Keratinocyte (primary cell): ENCODE results near the gene TFAP2B. TPM values are rescaled to one million over a fixed set of nuclear protein-coding genes. Genes with fewer than 3 reads are reported as not detected.

Experiments
- DNase-seq: peaks from one replicate; pipeline ENCODE4 v3.0.0-alpha.2; 2011; ENCODE audit warnings: low read depth, missing footprints, low spot score
- FAIRE-seq: peaks from 2 replicates; lab custom pipeline; 2011; peaks lifted over from hg19 to GRCh38; lab: Jason Lieb, UNC
- H2AFZ ChIP-seq: 2 replicates; pipeline ENCODE4 v1.6.0; 2012; ENCODE audit warnings: low read length, control low read depth, inconsistent platforms; ENCODE audit not compliant: control insufficient read depth
- H3K27ac ChIP-seq: 2 replicates; pipeline ENCODE4 v1.5.1; 2011; ENCODE audit warnings: low read length; ENCODE audit not compliant: control insufficient read depth, insufficient read depth
- H3K27me3 ChIP-seq: 3 replicates; pipeline ENCODE4 v1.6.0; 2011; ENCODE audit warnings: low read length; ENCODE audit not compliant: control insufficient read depth, insufficient read depth; ENCODE audit errors: extremely low read depth
- H3K36me3 ChIP-seq, 2 experiments: 2 replicates in 1 of 2; 3 replicates in 1 of 2; pipeline ENCODE4 v1.5.1; 2011; ENCODE audit warnings: low read length in 2 of 2, mild to moderate bottlenecking in 1 of 2; ENCODE audit not compliant: control insufficient read depth in 2 of 2, insufficient read depth in 2 of 2; ENCODE audit errors: extremely low read depth in 1 of 2
- H3K4me1 ChIP-seq: 3 replicates; pipeline ENCODE4 v1.5.1; 2011; ENCODE audit warnings: low read length; ENCODE audit not compliant: control insufficient read depth, insufficient read depth; ENCODE audit errors: extremely low read depth
- H3K4me2 ChIP-seq: 3 replicates; pipeline ENCODE4 v1.6.0; 2011; ENCODE audit warnings: low read depth, low read length; ENCODE audit not compliant: control insufficient read depth, insufficient read depth; ENCODE audit errors: extremely low read depth
- H3K4me3 ChIP-seq, 3 experiments: fragments of 200-600 bp in 1 of 3; sonication (generic) in 1 of 3; 2 replicates in 2 of 3; 3 replicates in 1 of 3; pipeline ENCODE4 v1.5.1; 2011 to 2016; ENCODE audit warnings: low read length in 3 of 3, mild to moderate bottlenecking in 3 of 3, control low read depth in 2 of 3, inconsistent platforms in 1 of 3, low read depth in 1 of 3, mixed read lengths in 1 of 3, mixed run types in 1 of 3, moderate library complexity in 1 of 3; ENCODE audit not compliant: control insufficient read depth in 2 of 3, insufficient read depth in 2 of 3; ENCODE audit errors: extremely low read depth in 1 of 3
- H3K79me2 ChIP-seq: 2 replicates; pipeline ENCODE4 v1.6.0; 2012; ENCODE audit warnings: low read length; ENCODE audit not compliant: control insufficient read depth, insufficient read depth
- H3K9ac ChIP-seq: 3 replicates; pipeline ENCODE4 v1.6.0; 2011; ENCODE audit warnings: low read length; ENCODE audit not compliant: control insufficient read depth, insufficient read depth; ENCODE audit errors: extremely low read depth
- H3K9me1 ChIP-seq: 3 replicates; pipeline ENCODE4 v1.6.0; 2011; ENCODE audit warnings: low read length; ENCODE audit not compliant: control insufficient read depth, insufficient read depth; ENCODE audit errors: extremely low read depth
- H3K9me3 ChIP-seq: 2 replicates; pipeline ENCODE4 v1.5.1; 2012; ENCODE audit warnings: low read depth, low read length; ENCODE audit not compliant: control insufficient read depth
- H4K20me1 ChIP-seq: 3 replicates; pipeline ENCODE4 v1.6.0; 2011; ENCODE audit warnings: low read length; ENCODE audit not compliant: control insufficient read depth, insufficient read depth; ENCODE audit errors: extremely low read depth
- EZH2 ChIP-seq: IDR thresholded peaks from one replicate; pipeline ENCODE4 v1.6.1; 2012; ENCODE audit warnings: inconsistent platforms, mild to moderate bottlenecking, low read length, moderate library complexity
- dilution Hi-C: fragments of 300-500 bp; cut with MboI; formaldehyde crosslinking; loops from one replicate; pipeline ENCODE4 v1.7.0; 2020; ENCODE audit warnings: low sequenced_read_pairs; ENCODE audit not compliant: extremely low pct_ligation_motif_present
- polyA plus RNA-seq, 5 experiments: library from polyadenylated mRNA; depleted of rRNA in 3 of 5; stranded (reverse) in 3 of 5; stranded (forward) in 1 of 5; unstranded in 1 of 5; fragments of >200 nt; gene quantifications; 1 replicate in 1 of 5; 2 replicates in 3 of 5; 3 replicates in 1 of 5; pipeline versions ENCODE4 v1.2.1 to v1.2.3, GENCODE V29; 2011 to 2012; ENCODE audit warnings: missing spikeins in 2 of 5, low read depth in 1 of 5, low replicate concordance in 1 of 5
- TF ChIP-seq, protein P1 (sequence below), 3 experiments: IDR thresholded peaks in 1 of 3; conservative IDR thresholded peaks in 1 of 3; optimal IDR thresholded peaks in 1 of 3; 2 replicates in 2 of 3; 3 replicates in 1 of 3; pipeline versions ENCODE3 to v1.5.1; 2011; ENCODE audit warnings: low read length in 3 of 3, mild to moderate bottlenecking in 3 of 3, moderate library complexity in 2 of 3, control low read depth in 1 of 3, inconsistent platforms in 1 of 3; ENCODE audit not compliant: insufficient read depth in 2 of 3; ENCODE audit errors: extremely low read depth in 1 of 3

Gene TFAP2B
- polyA plus RNA-seq, 1 donor (not counting 4 experiments of a cell fraction or from before 2014, with no cell fraction given): 0.01 TPM

DNA sequence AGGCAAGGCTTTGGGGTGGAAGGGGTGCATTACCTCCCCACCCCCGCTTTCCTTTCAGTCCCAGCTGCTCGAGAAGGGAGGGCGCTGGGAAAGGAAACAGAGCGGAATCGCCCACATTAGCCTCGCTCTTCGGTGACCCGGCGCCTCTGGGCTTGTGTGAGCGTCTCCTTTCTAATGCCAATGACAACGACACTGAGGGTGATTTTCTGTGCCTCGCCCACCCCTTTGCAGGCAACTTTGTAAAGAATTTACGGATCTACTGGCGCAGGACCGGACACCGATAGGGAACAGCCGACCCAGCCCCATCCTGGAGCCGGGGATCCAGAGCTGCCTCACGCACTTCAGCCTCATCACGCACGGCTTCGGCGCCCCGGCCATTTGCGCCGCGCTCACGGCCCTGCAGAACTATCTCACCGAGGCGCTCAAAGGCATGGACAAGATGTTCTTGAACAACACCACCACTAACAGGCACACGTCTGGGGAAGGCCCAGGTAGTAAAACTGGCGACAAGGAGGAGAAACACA is 24.3 kb downstream of the TFAP2B start:
- no peak for FAIRE-seq
- Histone ChIP-seq H3K79me2 (no peaks in the 10 kb centered on the region), H3K4me2 (peak overlapping the region; percentile 82), H3K9me1 (no peaks in the 10 kb centered on the region), H4K20me1 (no peaks in the 10 kb centered on the region), H3K9me3 (no peaks in the 10 kb centered on the region), H3K4me3 (peak overlapping the region in 2 of 3 experiments; percentile 52 to 54), H3K4me1 (peaks cover 17% of the 10 kb centered on the region), H2AFZ (peak overlapping the region; percentile 91), H3K27me3 (peaks cover 9% of the 10 kb centered on the region), H3K27ac (no peak overlapping the region), H3K36me3 (no peaks in the 10 kb centered on the region), H3K9ac (peak overlapping the region; percentile 48)
- TF ChIP-seq, protein P1, sequence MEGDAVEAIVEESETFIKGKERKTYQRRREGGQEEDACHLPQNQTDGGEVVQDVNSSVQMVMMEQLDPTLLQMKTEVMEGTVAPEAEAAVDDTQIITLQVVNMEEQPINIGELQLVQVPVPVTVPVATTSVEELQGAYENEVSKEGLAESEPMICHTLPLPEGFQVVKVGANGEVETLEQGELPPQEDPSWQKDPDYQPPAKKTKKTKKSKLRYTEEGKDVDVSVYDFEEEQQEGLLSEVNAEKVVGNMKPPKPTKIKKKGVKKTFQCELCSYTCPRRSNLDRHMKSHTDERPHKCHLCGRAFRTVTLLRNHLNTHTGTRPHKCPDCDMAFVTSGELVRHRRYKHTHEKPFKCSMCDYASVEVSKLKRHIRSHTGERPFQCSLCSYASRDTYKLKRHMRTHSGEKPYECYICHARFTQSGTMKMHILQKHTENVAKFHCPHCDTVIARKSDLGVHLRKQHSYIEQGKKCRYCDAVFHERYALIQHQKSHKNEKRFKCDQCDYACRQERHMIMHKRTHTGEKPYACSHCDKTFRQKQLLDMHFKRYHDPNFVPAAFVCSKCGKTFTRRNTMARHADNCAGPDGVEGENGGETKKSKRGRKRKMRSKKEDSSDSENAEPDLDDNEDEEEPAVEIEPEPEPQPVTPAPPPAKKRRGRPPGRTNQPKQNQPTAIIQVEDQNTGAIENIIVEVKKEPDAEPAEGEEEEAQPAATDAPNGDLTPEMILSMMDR (optimal IDR thresholded peaks at IDR 0.05 in 1 of 3, IDR thresholded peaks at IDR 0.05 in 1 of 3, conservative IDR thresholded peaks at IDR 0.05 in 1 of 3; ENCODE audit: extremely low read depth in 1 of 3, insufficient read depth in 2 of 3, low read length in 3 of 3): no peak
- TF ChIP-seq EZH2: no peak
- no peak for DNase-seq
- dilution Hi-C loops: no loop called here

- DNase-seq: no peak
- no peak for FAIRE-seq
- peak overlapping the region; percentile 17 to 59 (median 52) for H3K4me3 ChIP-seq
These were observed 25.2 kb downstream of the TFAP2B start for GRCh38 chr6:50843842-50844241.

More at GRCh38 chr6:50843842-50844241, 25.2 kb downstream of the TFAP2B start:
- H4K20me1 ChIP-seq: no peaks in the 10 kb centered on the region
- dilution Hi-C loops: no loop called here
- H3K4me2 ChIP-seq: peak overlapping the region; percentile 82
- TF ChIP-seq, protein P1 (optimal IDR thresholded peaks at IDR 0.05 in 1 of 3, IDR thresholded peaks at IDR 0.05 in 1 of 3, conservative IDR thresholded peaks at IDR 0.05 in 1 of 3; ENCODE audit: extremely low read depth in 1 of 3, insufficient read depth in 2 of 3, low read length in 3 of 3): peak in 1 of 3 experiments; percentile 36
- no peak for TF ChIP-seq EZH2
- peak overlapping the region; percentile 94 for H2AFZ ChIP-seq
- H3K27ac ChIP-seq: no peak overlapping the region
- H3K9me1 ChIP-seq: no peaks in the 10 kb centered on the region
- no peaks in the 10 kb centered on the region for H3K9me3 ChIP-seq
- H3K4me1 ChIP-seq: peaks cover 17% of the 10 kb centered on the region
- H3K79me2 ChIP-seq: no peaks in the 10 kb centered on the region
- no peaks in the 10 kb centered on the region for H3K36me3 ChIP-seq
- H3K9ac ChIP-seq: peak overlapping the region; percentile 48
- peaks cover 9% of the 10 kb centered on the region for H3K27me3 ChIP-seq
